Pancreas (tissue), 10 donors: ENCODE data around the gene SLC12A9. TPM values are rescaled to one million over a fixed set of nuclear protein-coding genes. Genes with fewer than 3 reads are reported as not detected.
A peak's percentile ranks its signal among the peaks of the same experiment; 100 is the strongest.

Source experiments
- ATAC-seq, 4 donors: fragments of 200-7000 bp; cut with Tn5 transposase; one replicate each; pipeline versions ENCODE4 v1.8.0 to v1.9.1; 2020; ENCODE audit warnings: mild to moderate bottlenecking in 4 of 4, moderate library complexity in 4 of 4
- DNase-seq, 6 donors: peaks; one replicate each; pipeline ENCODE4 v3.0.0-alpha.2; 2020
- FAIRE-seq: peaks from 2 replicates; lab custom pipeline; 2012; peaks lifted over from hg19 to GRCh38; lab: Jason Lieb, UNC
- H3K27ac ChIP-seq, 4 donors: fragments of 200-600 bp; sonication (generic); 1 replicate in 3 of 4; 2 replicates in 1 of 4; pipeline versions ENCODE4 v1.5.0 to v1.8.0; 2020
- H3K27me3 ChIP-seq, 4 donors: fragments of 200-600 bp; one replicate each; pipeline ENCODE4 v1.8.0; 2021
- H3K36me3 ChIP-seq, 3 donors: fragments of 200-600 bp; sonication (generic) in 1 of 3; one replicate each; pipeline versions ENCODE4 v1.5.0 to v1.8.0; 2020 to 2021
- H3K4me1 ChIP-seq, 3 donors: fragments of 200-600 bp; one replicate each; pipeline ENCODE4 v1.8.0; 2021
- H3K4me3 ChIP-seq, 4 donors: fragments of 200-600 bp; sonication (generic) in 2 of 4; one replicate each; pipeline versions ENCODE4 v1.5.0 to v1.8.0; 2020 to 2021
- H3K9me3 ChIP-seq, 4 donors: fragments of 200-600 bp; one replicate each; pipeline ENCODE4 v1.8.0; 2021
- CTCF ChIP-seq, 4 donors: fragments of 200-600 bp; sonication (generic) in 3 of 4; IDR thresholded peaks; one replicate each; pipeline versions ENCODE4 v1.5.0 to v1.8.0; 2021; ENCODE audit warnings: antibody characterized with exemption in 4 of 4
- WGBS, 2 donors: extraction: QIAGEN DNeasy Blood & Tissue Kit; methylation state at CpG; one replicate each; pipeline ENCODE4 v1.1.7; 2013; 5-methylcytosine and 5-hydroxymethylcytosine counted together
- intact Hi-C, 3 donors: fragments of 100-400 bp; cut with DNase I; formaldehyde crosslinking; loops; one replicate each; pipeline versions ENCODE4 v1.11.1 to v1.14.2; 2022
- polyA plus RNA-seq, 2 donors: library from polyadenylated mRNA; stranded (reverse); fragments of 200-250 nt; gene quantifications; one replicate each; pipeline ENCODE4 v1.2.3, GENCODE V29; 2013
- total RNA-seq, 6 donors: library from RNA; stranded (reverse); fragmentation: NEBNext Ultra II Directional in 4 of 6; extraction: Animal tissue kit (Norgen Biotek cat#: 25700) in 4 of 6; gene quantifications; one replicate each; pipeline versions ENCODE4 v1.2.1 to v1.2.4, GENCODE V29; 2021 to 2023
- donor health status: healthy with polysubstance abuse.
- donor health status: DM: no; HTN: no; CAD: no; lungs with moderate emphysema.
- donor health status: DM: no; HTN: no; CAD: no.
- donor health status: control.
- donor health status: control.
- donor health status: Bipolar disorder and iron deficiency.
- donor health status: DM: yes; HTN: yes; CAD: no.
- donor health status: DM: no; HTN: no; CAD: no.
- donor health status: DM: no; HTN: no; CAD: no.
- donor health status: DM: yes; HTN: yes; CAD: no.

SLC12A9 gene
- total and polyA plus RNA-seq, 8 donors: 11.9 to 34.6 (median 15.3) TPM

- intact Hi-C loops: no loop called here
- Histone ChIP-seq H3K4me3 (peak within 1 kb of the TSS; percentile 43 to 74 (median 63)), H3K9me3 (no peaks in the 10 kb centered on the region), H3K27me3 (no peaks in the 10 kb centered on the region), H3K4me1 (peaks cover 6 to 20% (median 20%) of the 10 kb centered on the region in 3 donors), H3K27ac (peak within 1 kb of the TSS; percentile 22 to 75 (median 70)), H3K36me3 (peaks cover 0 to 11% (median 9%) of the 10 kb centered on the region in 3 donors)
- FAIRE-seq (no peak), ATAC-seq (peak; percentile 75 to 84 (median 82)), DNase-seq (peak; percentile 83 to 88 (median 86))
- WGBS, 2 donors: 1% methylated on average over 45 to 80 of the region's 80 CpGs
- TF ChIP-seq CTCF (IDR thresholded peaks at IDR 0.05): no peak
These were observed 24.9 kb upstream of the SLC12A9 start, which contains the start of gene EPHB4 for GRCh38 chr7:100827330-100828226. Gene EPHB4, minus strand, starts transcription at chr7:100827523. Its CDS starts 493 bp downstream, at chr7:100827030.

GRCh38 chr7:100829150-100829716 lies 23.3 kb upstream of the SLC12A9 start:
- H3K27me3 ChIP-seq: no peaks in the 10 kb centered on the region
- FAIRE-seq: no peak
- H3K9me3 ChIP-seq: no peaks in the 10 kb centered on the region
- DNase-seq: peak in 2 of 6 donors; percentile 35 to 38
- no peaks in the 10 kb centered on the region for H3K36me3 ChIP-seq
- TF ChIP-seq CTCF (IDR thresholded peaks at IDR 0.05): no peak
- peak overlapping the region in 2 of 4 donors; percentile 30 to 33 for H3K27ac ChIP-seq
- no peak overlapping the region for H3K4me3 ChIP-seq
- no peak for ATAC-seq
- intact Hi-C loops: no loop called here
- WGBS, 2 donors: 40 to 45% methylated on average over 19 to 20 of the region's 20 CpGs
- H3K4me1 ChIP-seq: peaks cover 11 to 22% (median 21%) of the 10 kb centered on the region in 3 donors

- intact Hi-C loops: no loop called here
- Histone ChIP-seq H3K36me3 (no peaks in the 10 kb centered on the region), H3K4me3 (no peak overlapping the region), H3K27me3 (no peaks in the 10 kb centered on the region), H3K9me3 (no peaks in the 10 kb centered on the region), H3K4me1 (peaks cover 11 to 22% (median 19%) of the 10 kb centered on the region in 3 donors), H3K27ac (peak overlapping the region in 2 of 4 donors; percentile 18 to 86)
- FAIRE-seq (no peak), DNase-seq (no peak), ATAC-seq (no peak)
- no peak for TF ChIP-seq CTCF (IDR thresholded peaks at IDR 0.05)
- WGBS, 2 donors: 86 to 90% methylated on average over 4 of the region's 4 CpGs
These were observed 22.1 kb upstream of the SLC12A9 start for GRCh38 chr7:100830396-100830795.

GRCh38 chr7:100832281-100832633 lies 20.3 kb upstream of the SLC12A9 start:
- peak in 1 of 6 donors; percentile 19 for DNase-seq
- Histone ChIP-seq H3K4me3 (peak overlapping the region in 1 of 4 donors; percentile 20), H3K9me3 (no peaks in the 10 kb centered on the region), H3K27me3 (no peaks in the 10 kb centered on the region), H3K4me1 (peaks cover 11 to 22% (median 22%) of the 10 kb centered on the region in 3 donors), H3K36me3 (no peaks in the 10 kb centered on the region), H3K27ac (peak overlapping the region; percentile 65 to 87 (median 80))
- ATAC-seq: no peak
- no peak for FAIRE-seq
- intact Hi-C loops: no loop called here
- WGBS, 2 donors: 66 to 73% methylated on average over 5 of the region's 5 CpGs
- no peak for TF ChIP-seq CTCF (IDR thresholded peaks at IDR 0.05)
